Activated effector memory CD4-positive, alpha-beta T cell treated with anti-CD3 and anti-CD28 coated beads, Interleukin-2, amount 50 U/mL, for 16 hours (primary cell): ENCODE data around the gene SLC38A11.
"Not testable (repeated sequence)": the region's sequence is repeated elsewhere in the genome, so short reads cannot be mapped to it uniquely, and the experiment has no call there.

Experiments used
- DNase-seq: peaks from one replicate; pipeline ENCODE4 v3.0.0-alpha.2; 2020

The SLC38A11 gene

DNA sequence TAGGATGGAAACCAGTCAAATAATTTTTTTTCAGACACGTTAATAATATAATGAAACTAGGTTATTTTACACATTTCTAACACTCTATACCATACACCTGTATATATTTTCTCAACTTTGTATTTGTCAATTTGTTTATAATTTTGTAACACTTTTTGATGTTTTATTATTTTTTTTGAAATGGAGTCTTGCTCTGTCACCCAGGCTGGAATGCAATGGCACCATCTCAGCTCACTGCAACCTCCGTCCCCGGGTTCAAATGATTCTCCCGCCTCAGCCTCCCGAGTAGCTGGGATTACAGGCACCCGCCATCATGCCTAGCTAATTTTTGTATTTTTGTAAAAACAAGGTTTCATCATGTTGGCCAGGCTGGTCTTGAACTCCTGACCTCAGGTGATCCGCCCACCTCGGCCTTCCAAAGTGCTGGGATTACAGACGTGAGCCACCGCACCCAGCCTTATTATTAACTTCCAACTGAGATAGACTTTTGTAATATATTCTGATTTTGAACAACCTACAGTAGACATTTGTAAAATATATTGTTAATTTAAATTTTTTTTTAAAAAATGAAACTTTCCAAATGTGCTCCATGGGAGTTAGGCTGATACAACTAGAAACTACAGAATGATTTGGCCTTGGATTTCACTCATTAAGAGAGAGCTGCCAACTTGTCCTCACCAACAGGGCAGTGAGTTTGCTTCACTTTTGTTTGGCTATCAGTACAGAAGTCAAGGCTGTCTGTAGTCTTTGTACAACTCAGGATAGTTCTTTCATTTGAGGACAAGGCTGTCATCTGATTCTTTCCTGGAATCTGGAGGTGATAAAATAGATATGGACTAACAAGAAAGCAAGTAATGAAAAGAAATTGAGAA, 79.8 kb downstream of the SLC38A11 start:
- no peak for DNase-seq

DNA sequence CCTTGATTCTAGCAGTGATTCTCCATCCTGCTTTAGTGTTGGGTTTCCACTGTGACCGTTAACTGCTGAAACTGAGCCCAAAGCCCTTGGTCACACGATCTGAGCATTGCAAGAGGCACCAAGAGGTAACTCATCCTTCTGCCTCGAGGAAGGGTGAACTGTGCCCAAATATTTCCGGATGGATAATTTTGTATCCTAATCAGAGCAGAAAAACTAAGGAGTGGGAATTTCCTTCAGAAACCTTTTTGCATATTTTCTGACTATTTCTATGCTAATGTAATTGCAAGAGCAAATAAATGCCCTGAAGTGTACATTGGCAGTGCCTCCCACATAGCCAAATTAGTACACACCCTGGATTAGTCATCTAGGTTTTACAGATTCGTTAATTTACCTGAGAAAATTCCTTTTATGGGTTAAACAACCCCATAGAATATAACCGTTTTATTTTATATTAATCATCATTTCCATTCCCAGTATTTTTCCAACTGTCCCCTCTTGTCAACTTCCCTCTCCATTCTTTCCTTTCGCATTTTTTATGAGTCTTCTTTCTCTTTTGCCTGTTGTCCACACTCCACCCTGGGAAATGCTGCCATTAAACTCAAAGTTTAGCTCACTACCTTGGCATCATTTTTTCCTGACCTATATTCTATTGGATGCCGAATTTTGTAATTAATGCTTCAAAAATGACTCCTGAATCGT, 82.0 kb downstream of the SLC38A11 start:
- DNase-seq: no peak

DNA sequence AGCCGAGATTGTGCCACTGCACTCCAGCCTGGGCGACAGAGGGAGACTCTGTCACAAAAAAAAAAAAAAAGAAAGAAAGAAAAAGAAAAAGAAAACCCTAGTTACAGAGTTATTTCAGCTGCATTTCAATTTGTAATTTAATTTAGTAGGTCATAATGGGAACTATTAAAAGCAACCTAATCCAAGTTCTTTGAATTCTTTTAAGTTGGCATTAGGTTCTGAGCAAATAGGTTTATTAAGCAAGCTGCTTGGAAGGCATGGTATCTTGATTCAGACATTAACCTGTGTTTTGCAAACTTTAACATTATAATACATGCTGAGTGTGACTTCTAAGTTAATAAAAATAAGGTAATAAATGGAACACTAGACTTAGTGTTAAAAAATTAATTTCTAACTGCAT, 83.9 kb downstream of the SLC38A11 start:
- DNase-seq: no peak

DNA sequence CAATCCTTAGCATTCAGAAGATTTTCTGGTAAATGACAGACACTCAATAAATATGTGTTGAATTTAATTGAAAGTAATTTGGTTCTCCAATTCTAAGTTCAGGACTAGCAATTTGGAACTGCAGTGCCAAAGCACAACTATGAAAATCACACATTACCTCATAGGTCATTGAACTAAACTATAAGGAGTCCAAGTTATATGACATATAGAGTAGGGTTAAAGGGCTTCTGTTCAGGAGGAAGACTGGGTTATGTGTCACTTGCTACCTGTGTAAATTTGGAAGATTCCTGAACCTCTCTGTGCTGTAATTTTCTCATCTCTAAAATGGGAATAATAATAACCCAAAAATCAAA, 85.9 kb downstream of the SLC38A11 start:
- DNase-seq: no peak

DNA sequence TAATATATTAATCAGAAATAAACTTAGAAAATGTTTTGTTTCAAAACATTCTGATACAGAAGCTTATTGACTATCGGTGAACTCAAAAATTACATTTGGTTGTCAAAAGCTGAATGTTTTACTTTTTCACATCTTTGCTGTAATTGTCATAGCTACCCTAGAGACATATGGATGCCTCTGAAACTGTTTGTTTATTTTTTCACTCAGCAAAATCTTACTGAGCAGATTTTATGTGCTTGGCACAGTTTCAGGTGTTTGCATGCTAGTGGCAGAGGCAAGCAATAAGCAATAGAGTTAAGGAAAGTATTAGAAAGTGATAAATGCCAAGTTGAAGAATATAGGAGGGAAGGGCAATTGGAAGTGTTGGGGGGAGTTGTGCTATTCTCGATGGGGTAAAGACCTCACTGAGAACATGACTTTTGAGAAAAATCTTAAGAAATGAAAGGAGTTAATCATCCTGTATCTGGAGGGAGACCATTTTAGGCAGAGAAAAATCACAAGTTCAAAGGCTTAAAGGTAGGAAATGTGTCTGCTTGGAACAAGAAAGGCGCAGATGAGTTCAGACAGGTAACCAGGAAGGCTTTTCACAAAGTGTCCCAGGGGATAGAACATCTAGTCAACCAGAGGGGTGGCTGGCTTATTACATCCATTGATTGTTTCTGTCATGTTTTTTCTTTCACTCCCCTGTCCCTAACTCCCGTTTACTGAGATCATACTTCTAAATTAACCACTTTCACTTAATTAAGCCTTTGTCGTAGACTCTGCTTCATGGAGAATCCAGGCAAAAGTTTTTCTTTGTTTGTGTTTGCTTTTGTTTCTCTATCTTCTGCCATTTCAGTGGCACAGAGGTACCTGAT, 86.5 kb downstream of the SLC38A11 start:
- no peak for DNase-seq

DNA sequence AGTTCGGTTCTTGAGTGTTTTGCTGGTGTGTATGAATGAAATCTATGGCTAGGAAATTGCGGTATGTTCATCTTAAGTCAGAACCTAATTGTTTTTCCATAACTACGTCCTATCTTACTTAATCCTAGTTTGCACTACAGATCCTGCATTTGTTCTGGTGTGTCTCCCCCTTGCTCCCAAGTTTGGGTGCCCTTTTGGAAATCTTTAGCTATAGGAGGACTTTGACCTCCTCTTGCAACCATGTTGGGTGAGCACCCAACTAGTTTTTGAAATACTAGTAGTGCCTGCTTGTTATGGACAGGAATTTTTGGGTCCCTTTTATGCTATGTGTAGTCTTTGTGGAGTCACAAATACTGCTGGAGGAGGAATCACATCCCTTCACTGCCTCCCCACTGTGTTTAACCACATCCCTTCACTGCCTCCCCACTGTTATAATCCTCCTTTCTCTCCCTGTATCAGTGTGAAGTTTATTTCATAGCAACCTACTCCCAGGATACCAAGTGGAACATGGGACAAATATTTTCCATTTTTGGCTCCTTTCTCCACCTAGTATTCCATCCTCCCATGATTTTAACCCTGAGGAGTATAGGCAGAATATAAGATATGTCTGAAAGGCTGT, 87.4 kb downstream of the SLC38A11 start:
- DNase-seq: no peak

DNA sequence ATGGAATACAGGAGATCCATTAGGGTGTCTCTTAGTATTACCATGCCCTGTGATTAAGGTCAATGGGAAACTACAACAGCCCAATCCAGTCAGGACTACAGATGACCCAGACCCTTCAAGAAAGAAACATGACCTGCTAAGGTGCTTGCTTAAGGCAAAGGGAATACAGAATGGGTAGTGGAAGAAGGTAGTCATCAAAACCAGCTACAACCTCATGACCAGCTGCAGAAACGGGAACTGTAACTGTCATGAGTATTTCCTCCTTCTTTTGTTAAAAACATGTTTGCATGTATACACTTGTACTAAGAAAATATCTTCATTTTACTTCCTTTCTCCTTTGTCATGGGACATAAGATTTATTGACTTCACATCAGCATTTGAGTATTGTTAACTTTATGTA, 88.9 kb downstream of the SLC38A11 start:
- DNase-seq: not testable (repeated sequence)

DNA sequence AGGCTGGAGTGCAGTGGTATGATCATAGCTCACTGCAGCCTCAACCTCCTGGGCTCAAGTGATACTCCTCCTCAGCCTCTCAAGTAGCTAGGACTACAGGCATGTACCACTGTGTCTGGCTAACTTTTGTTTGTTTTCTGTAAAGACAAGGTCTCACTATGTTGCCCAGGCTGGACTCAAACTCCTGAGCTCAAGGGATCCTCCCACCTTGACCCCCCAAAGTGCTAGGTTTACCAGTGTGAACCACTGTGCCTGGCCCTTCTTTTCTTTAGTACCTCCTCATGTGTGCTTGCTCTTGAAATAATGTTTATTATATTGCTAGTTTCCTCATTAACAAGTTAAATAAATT, 94.7 kb downstream of the SLC38A11 start:
- no peak for DNase-seq

DNA sequence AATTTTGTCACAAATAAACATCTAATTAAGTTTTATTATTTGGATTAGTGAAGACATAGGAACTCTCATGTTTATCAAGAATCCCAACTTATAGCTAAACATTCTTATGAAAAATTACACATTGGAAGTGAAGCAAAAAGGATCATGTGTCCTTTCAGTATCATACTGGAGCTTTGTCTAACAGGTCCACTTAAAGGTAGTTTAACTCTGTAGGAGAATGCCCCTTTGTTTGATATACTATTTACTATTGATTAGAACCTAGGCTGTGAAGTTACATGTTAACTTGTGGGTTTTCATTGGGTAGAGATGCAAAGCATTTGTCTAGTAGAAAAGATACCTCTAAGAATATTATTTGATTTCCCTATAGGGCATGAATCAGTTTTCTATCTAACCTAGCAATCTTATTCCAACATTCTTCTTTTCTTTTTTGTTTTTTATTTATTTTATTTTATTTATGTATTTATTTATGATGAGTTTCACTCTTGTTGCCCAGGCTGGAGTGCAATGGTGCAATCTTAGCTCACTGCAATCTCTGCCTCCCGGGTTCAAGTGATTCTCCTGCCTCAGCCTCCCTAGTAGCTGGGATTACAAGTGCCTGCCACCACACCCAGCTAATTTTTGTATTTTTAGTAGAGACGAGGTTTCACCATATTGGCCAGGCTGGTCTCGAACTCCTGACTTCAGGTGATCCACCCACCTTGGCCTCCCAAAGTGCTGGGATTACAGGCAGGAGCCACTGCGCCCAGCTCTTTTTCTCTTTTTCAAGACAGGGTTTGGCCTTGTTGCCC, 95.2 kb downstream of the SLC38A11 start:
- not testable (repeated sequence) for DNase-seq

DNA sequence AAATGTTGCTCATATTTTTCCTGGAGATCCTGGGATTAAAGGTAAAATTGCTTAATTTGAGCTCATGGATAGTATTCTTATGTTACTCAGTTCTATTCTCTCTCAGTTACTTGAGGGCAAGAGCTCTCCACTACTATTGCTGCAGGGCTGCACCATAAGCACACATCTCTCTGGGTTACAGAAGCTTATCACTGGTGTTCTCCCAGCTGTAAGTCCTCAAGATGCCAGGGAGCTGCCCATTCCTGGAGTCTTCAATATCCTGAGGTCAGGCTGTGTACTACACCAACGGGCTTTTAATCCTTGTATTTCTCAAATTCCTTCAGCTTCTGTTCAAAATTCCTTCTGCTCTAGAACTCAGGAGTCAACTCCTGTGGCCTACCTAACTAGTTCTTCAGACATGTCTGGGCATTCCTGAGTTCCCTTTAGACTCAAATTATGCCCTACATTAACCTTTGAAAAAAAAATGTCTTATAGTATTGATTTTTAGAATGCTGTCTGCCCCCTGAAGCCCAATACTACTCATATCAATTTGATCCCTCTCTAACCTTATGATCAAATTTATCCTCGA, 96.0 kb downstream of the SLC38A11 start:
- no peak for DNase-seq

DNA sequence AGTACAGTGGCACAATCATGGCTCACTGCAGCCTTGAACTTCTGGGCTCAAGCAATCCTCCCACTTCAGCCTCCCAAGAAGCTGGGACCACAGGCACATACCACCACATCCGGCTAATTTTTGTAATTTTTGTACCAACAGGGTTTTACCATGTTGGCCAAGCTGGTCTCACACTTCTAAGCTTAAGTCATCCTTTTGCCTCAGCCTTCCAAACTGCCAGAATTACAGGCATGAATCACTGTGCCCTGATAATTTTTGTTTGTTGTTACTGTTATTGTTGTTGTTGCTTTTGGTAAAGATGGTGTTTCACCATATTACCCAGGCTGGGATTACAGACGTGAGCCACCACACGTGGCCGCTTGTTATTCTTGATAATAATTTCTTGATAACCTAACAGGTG, 103.2 kb downstream of the SLC38A11 start:
- no peak for DNase-seq

DNA sequence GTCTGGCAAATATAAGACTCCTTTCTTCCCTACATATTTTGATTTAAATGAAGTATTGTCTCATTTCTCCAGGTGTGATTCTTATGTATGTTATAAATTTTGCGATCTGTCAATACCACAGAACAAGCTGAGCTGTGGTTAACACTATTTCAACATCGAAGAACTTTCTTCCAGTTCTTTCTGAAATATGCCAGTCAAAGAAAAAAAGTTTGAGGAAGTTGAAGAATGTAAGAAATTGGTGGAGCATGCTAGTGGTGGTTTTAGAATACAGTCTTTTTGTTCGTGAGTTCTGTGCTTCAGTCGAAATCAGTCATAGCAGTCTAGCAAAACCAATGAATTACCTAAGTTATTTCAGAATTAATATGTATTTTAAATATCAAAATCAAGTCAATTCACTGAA, 105.1 kb downstream of the SLC38A11 start:
- no peak for DNase-seq

DNA sequence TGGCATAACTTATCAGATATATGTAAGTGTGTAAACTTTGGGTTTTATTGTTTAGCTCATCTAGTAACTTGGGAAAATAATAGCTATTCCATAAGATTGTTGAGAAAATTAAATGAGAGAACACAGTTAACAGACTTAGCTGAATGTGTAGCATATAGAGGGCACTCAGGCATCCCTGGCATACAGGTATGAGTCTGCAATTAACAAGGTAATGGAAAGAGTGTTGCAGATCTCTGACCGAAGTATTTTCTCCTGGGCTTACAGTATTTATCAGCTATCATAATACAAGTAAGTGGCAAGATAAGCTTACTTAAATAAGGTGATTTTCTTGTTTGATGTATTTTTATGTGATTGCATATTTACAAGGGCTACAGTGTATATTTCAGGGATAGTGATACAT, 105.8 kb downstream of the SLC38A11 start:
- no peak for DNase-seq

DNA sequence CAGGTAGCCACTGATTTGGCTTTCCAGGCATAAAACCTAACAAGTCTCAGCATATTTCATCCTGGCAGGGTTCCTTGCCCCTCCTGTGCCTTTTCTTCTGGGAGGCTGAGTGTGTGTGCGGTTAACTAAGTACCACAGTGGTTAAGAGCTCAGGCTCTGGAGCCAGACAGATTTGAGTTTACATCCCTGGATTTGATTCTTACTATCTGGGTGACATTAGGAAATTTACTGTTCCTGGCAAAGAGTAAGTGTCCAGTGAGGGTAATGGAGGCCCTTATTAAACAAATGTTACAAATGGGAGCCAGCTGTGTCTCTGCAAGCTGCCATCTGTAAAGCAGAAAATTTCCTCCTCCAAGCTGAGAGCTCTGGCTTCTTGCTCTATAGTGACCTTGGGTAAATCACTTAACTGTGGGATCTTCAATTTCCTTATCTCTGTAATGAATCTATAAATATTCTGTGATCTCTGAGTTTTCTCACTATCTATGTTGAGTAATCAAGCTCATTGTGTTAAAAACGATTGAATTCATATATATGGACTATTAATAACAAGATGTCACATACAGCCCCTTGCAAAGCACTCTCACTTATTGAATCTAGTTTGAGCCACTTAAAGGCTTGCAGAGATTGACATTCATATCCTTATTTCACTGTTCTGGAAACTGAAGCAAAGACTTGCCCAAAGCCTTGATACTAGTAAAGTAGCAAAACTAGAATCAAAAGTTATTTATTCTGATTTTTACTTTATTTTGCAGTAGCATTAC, 107.2 kb downstream of the SLC38A11 start:
- no peak for DNase-seq

DNA sequence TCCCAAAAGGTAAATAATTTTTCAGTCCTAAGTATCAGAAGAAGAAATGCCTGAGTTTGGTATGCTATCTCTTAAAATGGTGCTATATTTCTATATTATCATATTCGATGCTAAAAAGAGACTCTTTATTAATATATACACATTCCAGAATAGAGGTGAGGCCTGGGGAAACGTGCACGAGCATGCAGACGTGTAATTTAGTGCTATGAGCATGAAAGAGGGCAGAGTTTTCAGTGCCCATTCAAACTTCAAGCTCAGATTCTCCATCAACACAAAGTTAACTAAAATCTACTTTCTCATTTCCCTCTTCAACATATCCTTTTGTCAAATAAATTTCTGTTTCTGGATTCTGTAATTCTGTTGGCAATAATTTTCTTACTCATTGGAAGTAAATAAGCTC, 108.0 kb downstream of the SLC38A11 start:
- DNase-seq: no peak

DNA sequence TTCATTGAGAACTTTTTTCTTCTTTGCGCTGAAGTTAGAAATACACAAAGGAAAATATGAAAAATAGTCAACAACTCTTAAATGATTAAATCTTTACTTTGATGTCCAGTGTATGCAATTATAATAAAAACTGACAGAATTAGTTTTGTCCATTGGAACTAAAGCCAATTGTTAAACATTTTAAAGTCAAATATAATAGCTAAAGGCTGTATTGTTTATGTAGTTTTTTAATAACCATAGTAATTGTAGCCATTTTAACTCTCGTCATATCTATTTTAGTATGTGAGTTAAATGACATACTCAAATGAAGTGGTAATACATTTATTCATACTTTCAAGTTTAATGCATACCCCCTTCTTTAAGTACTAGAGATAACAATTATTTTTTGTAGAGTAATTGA, 109.0 kb downstream of the SLC38A11 start:
- no peak for DNase-seq
